Stimulated activated CD4-positive, alpha-beta T cell treated with anti-CD3 and anti-CD28 coated beads, Interleukin-2, amount 100 ng/mL, for 4 hours (primary cell): Measurements from ENCODE around the gene ALKBH6.
"Not testable (repeated sequence)": the region's sequence is repeated elsewhere in the genome, so short reads cannot be mapped to it uniquely, and the experiment has no call there.

Source experiments
- DNase-seq: peaks from one replicate; pipeline ENCODE4 v3.0.0-alpha.2; 2020; ENCODE audit warnings: low read depth

ALKBH6 gene

GRCh38 chr19:35992907-35993765 is 20.9 kb downstream of the ALKBH6 start:
- DNase-seq, result no peak

GRCh38 chr19:35991731-35992450 is 22.1 kb downstream of the ALKBH6 start:
- no peak for DNase-seq

GRCh38 chr19:35990771-35991730 is 23.0 kb downstream of the ALKBH6 start:
- DNase-seq, result no peak

- DNase-seq, result no peak
Measured at GRCh38 chr19:35990156-35990555, 23.9 kb downstream of the ALKBH6 start.

GRCh38 chr19:35988824-35989223 is 25.2 kb downstream of the ALKBH6 start:
- DNase-seq, result no peak

- DNase-seq, result no peak
Measured at GRCh38 chr19:35987571-35987896, 26.5 kb downstream of the ALKBH6 start.

GRCh38 chr19:35986664-35987570 is 27.1 kb downstream of the ALKBH6 start:
- no peak for DNase-seq

- DNase-seq, result no peak
Measured at GRCh38 chr19:35986111-35986510, 27.9 kb downstream of the ALKBH6 start.

- DNase-seq, result no peak
Measured at GRCh38 chr19:35983177-35983576, 30.8 kb downstream of the ALKBH6 start.

GRCh38 chr19:35980997-35981396 is 33.0 kb downstream of the ALKBH6 start:
- not testable (repeated sequence) for DNase-seq

- DNase-seq, result no peak
Measured at GRCh38 chr19:35978832-35979365, 35.1 kb downstream of the ALKBH6 start.

GRCh38 chr19:35978271-35978670 is 35.7 kb downstream of the ALKBH6 start:
- no peak for DNase-seq

- no peak for DNase-seq
Measured at GRCh38 chr19:35977446-35978222, 36.4 kb downstream of the ALKBH6 start.

GRCh38 chr19:35975608-35976214 is 38.3 kb downstream of the ALKBH6 start:
- no peak for DNase-seq

- DNase-seq, result no peak
Measured at GRCh38 chr19:35973487-35973886, 40.5 kb downstream of the ALKBH6 start.

GRCh38 chr19:35966771-35967170 is 47.2 kb downstream of the ALKBH6 start:
- DNase-seq, result no peak

GRCh38 chr19:35963514-35963913 is 50.5 kb downstream of the ALKBH6 start:
- DNase-seq, result no peak

- DNase-seq, result no peak
Measured at GRCh38 chr19:35960432-35960972, 53.5 kb downstream of the ALKBH6 start.

GRCh38 chr19:35959968-35960320 is 54.1 kb downstream of the ALKBH6 start:
- no peak for DNase-seq
